ENCODE measurements around the gene DCAF10.

GRCh38 chr9:37862530-37862929 is 61.9 kb downstream of the DCAF10 start:
- TF ChIP-seq CTCF (optimal IDR thresholded peaks at IDR 0.05 in 1 of 3, IDR thresholded peaks at IDR 0.05 in 1 of 3, conservative IDR thresholded peaks at IDR 0.05 in 1 of 3; ENCODE audit: extremely low read depth in 1 of 3, insufficient read depth in 2 of 3, low read length in 3 of 3) (no peak), EZH2 (IDR thresholded peaks at IDR 0.05; ENCODE audit: low read length) (no peak)

Data from keratinocyte (primary cell).